Activated CD4-positive, alpha-beta T cell treated with anti-CD3 and anti-CD28 coated beads, Interleukin-2, amount 10 ng/mL, durations not matched to agents 7 days and 5 days (primary cell): Measurements from ENCODE around the gene AADACL3. TPM values are rescaled to one million over a fixed set of nuclear protein-coding genes. Genes with fewer than 3 reads are reported as not detected.

Experiments
- CTCF ChIA-PET: fragments of 350-600 bp; sonication (Branson Sonifier 250); formaldehyde crosslinking; loops from one replicate; lab custom pipeline; 2021; ENCODE audit warnings: antibody characterized with exemption; lab: Charles Lee
- POLR2A ChIA-PET: fragments of 350-600 bp; sonication (Branson Sonifier 250); formaldehyde crosslinking; loops from one replicate; lab custom pipeline; 2021; ENCODE audit warnings: antibody characterized with exemption; lab: Charles Lee
- DNase-seq: peaks from one replicate; pipeline ENCODE4 v3.0.0-alpha.2; 2020
- H3K27ac Mint-ChIP-seq: one replicate; pipeline ENCODE4 v1.8.0; 2021; ENCODE audit warnings: mild to moderate bottlenecking, moderate library complexity, mixed read lengths
- H3K27me3 Mint-ChIP-seq: one replicate; pipeline ENCODE4 v1.8.0; 2021; ENCODE audit warnings: mixed read lengths
- H3K36me3 Mint-ChIP-seq: one replicate; pipeline ENCODE4 v1.8.0; 2021; ENCODE audit warnings: low read depth, mixed read lengths
- H3K4me1 Mint-ChIP-seq: one replicate; pipeline ENCODE4 v1.8.0; 2021; ENCODE audit warnings: mixed read lengths
- H3K4me3 Mint-ChIP-seq: one replicate; pipeline ENCODE4 v1.8.0; 2021; ENCODE audit warnings: mild to moderate bottlenecking, moderate library complexity, mixed read lengths
- H3K9me3 Mint-ChIP-seq: one replicate; pipeline ENCODE4 v1.8.0; 2021; ENCODE audit warnings: mixed read lengths
- total RNA-seq, 2 experiments: library from RNA; stranded (reverse); gene quantifications; one replicate each; pipeline ENCODE4 v1.2.3, GENCODE V29; 2021

The AADACL3 gene
- total RNA-seq, 2 experiments from 2014 or later, result not detected

DNA sequence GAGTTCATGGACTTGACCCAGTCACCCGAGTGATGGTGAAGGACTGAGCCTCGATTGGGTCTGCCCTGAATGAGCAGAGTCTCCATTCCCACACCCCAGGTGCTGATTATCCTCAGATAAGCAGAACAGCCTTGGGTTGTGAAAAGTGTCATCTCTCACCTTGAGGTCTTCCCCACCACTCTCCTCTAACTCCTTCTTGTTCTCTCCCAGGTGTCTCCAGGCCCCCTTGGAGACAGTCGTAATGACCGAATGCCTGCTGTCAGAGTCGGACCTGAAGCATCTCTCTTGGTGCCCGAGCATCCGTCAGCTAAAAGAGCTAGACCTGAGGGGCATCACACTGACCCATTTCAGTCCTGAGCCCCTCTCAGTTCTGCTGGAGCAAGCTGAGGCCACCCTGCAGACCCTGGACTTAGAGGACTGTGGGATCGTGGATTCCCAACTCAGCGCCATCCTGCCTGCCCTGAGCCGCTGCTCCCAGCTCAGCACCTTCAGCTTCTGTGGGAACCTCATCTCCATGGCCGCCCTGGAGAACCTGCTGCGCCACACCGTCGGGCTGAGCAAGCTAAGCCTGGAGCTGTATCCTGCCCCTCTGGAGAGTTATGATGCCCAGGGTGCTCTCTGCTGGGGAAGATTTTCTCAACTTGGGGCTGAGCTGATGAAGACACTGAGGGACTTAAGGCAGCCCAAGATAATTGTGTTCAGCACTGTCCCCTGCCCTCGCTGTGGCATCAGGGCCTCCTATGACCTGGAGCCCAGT is 61.1 kb downstream of the AADACL3 start:
- Mint-ChIP-seq H3K27ac (no peak overlapping the region), H3K4me3 (no peak overlapping the region), H3K4me1 (no peaks in the 10 kb centered on the region), H3K27me3 (peaks cover 3% of the 10 kb centered on the region), H3K9me3 (no peaks in the 10 kb centered on the region), H3K36me3 (no peaks in the 10 kb centered on the region)
- ChIA-PET POLR2A (no interaction called here), CTCF (no interaction called here)
- no peak for DNase-seq

Other genes starting within 250 kb of the AADACL3 start
- 10 to 100 TPM; 30.3 to 31.2 TPM for gene DHRS3, start 97.9 kb upstream of the AADACL3 start, total RNA-seq
- not detected for gene AADACL4, start 72.0 kb upstream of the AADACL3 start, total RNA-seq
- gene CFAP107, start 30.1 kb downstream of the AADACL3 start, total RNA-seq, result not detected
- gene PRAMEF12, start 57.6 kb downstream of the AADACL3 start, total RNA-seq, result not detected
- not detected for gene PRAMEF1, start 75.3 kb downstream of the AADACL3 start, total RNA-seq
- not detected for gene PRAMEF11, start 115.3 kb downstream of the AADACL3 start, total RNA-seq
- gene HNRNPCL1, start 132.6 kb downstream of the AADACL3 start, total RNA-seq, result not detected
- gene PRAMEF2, start 141.0 kb downstream of the AADACL3 start, total RNA-seq, result not detected
- gene PRAMEF4, start 170.1 kb downstream of the AADACL3 start, total RNA-seq, result not detected
- not detected for gene PRAMEF10, start 182.2 kb downstream of the AADACL3 start, total RNA-seq
- gene PRAMEF7, start 200.5 kb downstream of the AADACL3 start, total RNA-seq, result not detected
- not detected for gene PRAMEF6, start 231.5 kb downstream of the AADACL3 start, total RNA-seq